Sciatic nerve (tissue), 2 donors: ENCODE data around the gene ZNF75A. TPM values are rescaled to one million over a fixed set of nuclear protein-coding genes. Genes with fewer than 3 reads are reported as not detected.
A peak's percentile ranks its signal among the peaks of the same experiment; 100 is the strongest.

Experiments used
- ATAC-seq: fragments of 200-7000 bp; cut with Tn5 transposase; one replicate; pipeline ENCODE4 v1.9.1; 2020; ENCODE audit warnings: mild to moderate bottlenecking, moderate library complexity
- DNase-seq: peaks from one replicate; pipeline ENCODE4 v3.0.0-alpha.2; 2020; ENCODE audit warnings: low spot score
- intact Hi-C: fragments of 100-400 bp; cut with DNase I; formaldehyde crosslinking; loops from one replicate; pipeline ENCODE4 v1.14.2; 2022
- total RNA-seq: library from RNA; stranded (reverse); fragmentation: NEBNext Ultra II Directional; extraction: Animal tissue kit (Norgen Biotek cat#: 25700); gene quantifications from one replicate; pipeline ENCODE4 v1.2.1, GENCODE V29; 2021
- donor health status: DM: no; HTN: no; CAD: no.
- donor health status: DM: no; HTN: no; CAD: no.

Gene ZNF75A
- total RNA-seq, 1 donor from 2014 or later, result 33.8 TPM

- intact Hi-C loops, result no loop called here
- DNase-seq (no peak), ATAC-seq (no peak)
These were observed 50.8 kb downstream of the ZNF75A start for GRCh38 chr16:3356118-3356517.

- DNase-seq, result no peak
- no peak for ATAC-seq
- intact Hi-C loops, result no loop called here
These were observed 53.6 kb downstream of the ZNF75A start for GRCh38 chr16:3358871-3359270.

GRCh38 chr16:3362931-3363330 lies 57.6 kb downstream of the ZNF75A start:
- intact Hi-C loops, result no loop called here
- no peak for DNase-seq
- ATAC-seq, result no peak

- intact Hi-C loops, result no loop called here
- ATAC-seq (no peak), DNase-seq (no peak)
These were observed 58.5 kb downstream of the ZNF75A start for GRCh38 chr16:3363793-3364192.

GRCh38 chr16:3364774-3365427 lies 59.6 kb downstream of the ZNF75A start:
- DNase-seq, result peak; percentile 90
- intact Hi-C loops, result no loop called here
- peak; percentile 100 for ATAC-seq

Other genes starting within 250 kb of the ZNF75A start
- 32.6 TPM for gene IL32, start 239.9 kb upstream of the ZNF75A start, total RNA-seq
- not detected for gene ZSCAN10, start 206.2 kb upstream of the ZNF75A start, total RNA-seq
- 12.3 TPM for gene ZNF205, start 192.9 kb upstream of the ZNF75A start, total RNA-seq
- gene ZNF213, start 170.5 kb upstream of the ZNF75A start, total RNA-seq, result 9.0 TPM
- not detected for gene OR1F1, start 117.3 kb upstream of the ZNF75A start, total RNA-seq
- gene ZNF200, start 70.3 kb upstream of the ZNF75A start, total RNA-seq, result 7.4 TPM
- gene MEFV, start 48.9 kb upstream of the ZNF75A start, total RNA-seq, result 3.0 TPM
- 31.4 TPM for gene ZNF263, start 22.0 kb upstream of the ZNF75A start, total RNA-seq
- gene TIGD7, start 67 bp upstream of the ZNF75A start, total RNA-seq, result 9.9 TPM
- gene OR2C1, start 50.4 kb downstream of the ZNF75A start, total RNA-seq, result 0.40 TPM
- 14.3 TPM for gene ZSCAN32, start 95.5 kb downstream of the ZNF75A start, total RNA-seq
- 10.8 TPM for gene ZNF174, start 95.7 kb downstream of the ZNF75A start, total RNA-seq
- gene ZNF597, start 138.0 kb downstream of the ZNF75A start, total RNA-seq, result 3.2 TPM
- gene NAA60, start 138.2 kb downstream of the ZNF75A start, total RNA-seq, result 41.3 TPM
- gene C16orf90, start 190.0 kb downstream of the ZNF75A start, total RNA-seq, result not detected
- gene CLUAP1, start 195.5 kb downstream of the ZNF75A start, total RNA-seq, result 32.7 TPM